Stimulated activated naive B cell treated with anti-CD40 and anti-IgM and Interleukin-4, amounts not matched to agents 10 μg/mL and 1 μg/mL and 100 μg/mL, for 72 hours (primary cell): ENCODE measurements around the gene GALK2.
A peak's percentile ranks its signal among the peaks of the same experiment; 100 is the strongest.
"Not testable (repeated sequence)": the region's sequence is repeated elsewhere in the genome, so short reads cannot be mapped to it uniquely, and the experiment has no call there.

ENCODE experiments used
- ATAC-seq, 2 donors: fragments of 150-1000 bp; cut with Tn5 transposase; replicated peaks; 2 replicates each; pipeline ENCODE4 v1.10.0; 2021; ENCODE audit warnings: moderate library complexity in 1 of 2
- DNase-seq: peaks from one replicate; pipeline ENCODE4 v3.0.0; 2021
- H3K27ac Mint-ChIP-seq: one replicate; pipeline ENCODE4 v1.8.0; 2022; ENCODE audit warnings: mild to moderate bottlenecking, mixed read lengths
- H3K27me3 Mint-ChIP-seq, 2 donors: one replicate each; pipeline ENCODE4 v1.8.0; 2022; ENCODE audit warnings: mixed read lengths in 2 of 2
- H3K36me3 Mint-ChIP-seq, 2 donors: one replicate each; pipeline ENCODE4 v1.8.0; 2022; ENCODE audit warnings: mixed read lengths in 2 of 2, mild to moderate bottlenecking in 1 of 2
- H3K4me1 Mint-ChIP-seq, 2 donors: one replicate each; pipeline ENCODE4 v1.8.0; 2022; ENCODE audit warnings: mixed read lengths in 2 of 2, mild to moderate bottlenecking in 1 of 2
- H3K4me3 Mint-ChIP-seq, 2 donors: one replicate each; pipeline ENCODE4 v1.8.0; 2022; ENCODE audit warnings: mild to moderate bottlenecking in 2 of 2, mixed read lengths in 2 of 2, moderate library complexity in 1 of 2
- H3K9me3 Mint-ChIP-seq, 2 donors: one replicate each; pipeline ENCODE4 v1.8.0; 2022; ENCODE audit warnings: mixed read lengths in 2 of 2, mild to moderate bottlenecking in 1 of 2

The GALK2 gene

DNA sequence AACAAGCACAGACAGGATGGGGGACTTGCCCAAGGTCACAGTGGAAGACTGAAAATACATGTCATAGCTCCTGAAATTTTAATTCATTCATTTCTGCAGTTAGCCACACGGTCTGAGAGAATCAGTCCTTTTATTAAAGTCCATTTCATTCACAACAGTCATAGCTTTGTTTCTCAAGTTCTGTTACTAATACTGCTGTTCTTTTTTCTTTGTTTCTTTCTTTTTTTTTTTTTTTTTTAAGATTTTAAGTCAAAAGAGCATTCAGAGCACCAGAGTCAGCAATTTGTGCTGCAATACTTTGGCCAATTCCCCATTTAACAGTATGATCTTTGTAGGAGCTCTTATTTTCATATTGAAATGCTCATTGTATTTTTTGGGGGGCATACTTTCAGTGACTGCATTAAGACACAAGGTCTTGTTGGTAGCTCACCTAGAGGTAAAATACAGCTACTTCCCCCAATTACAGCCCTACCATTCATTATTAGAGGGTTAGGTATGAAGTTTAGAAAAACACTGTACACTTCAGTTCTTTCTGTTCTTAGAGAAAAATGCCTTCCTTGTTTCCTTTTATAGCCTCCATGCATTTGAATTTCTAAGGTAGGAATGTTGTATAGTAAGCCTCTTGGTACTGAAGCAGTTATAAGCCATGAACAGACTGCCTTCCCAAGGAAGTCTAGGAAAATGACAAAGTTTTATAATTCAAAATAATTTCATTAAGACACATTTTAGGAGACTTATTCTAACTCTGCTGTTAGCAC lies 9.6 kb downstream of the GALK2 start:
- no peaks in the 10 kb centered on the region for H3K27me3 Mint-ChIP-seq
- H3K4me1 Mint-ChIP-seq = peaks cover 10 to 15% of the 10 kb centered on the region in 2 donors
- no peak overlapping the region for H3K4me3 Mint-ChIP-seq
- peaks cover 12 to 17% of the 10 kb centered on the region in 2 donors for H3K36me3 Mint-ChIP-seq
- no peak for DNase-seq
- H3K27ac Mint-ChIP-seq = no peak overlapping the region
- no peak for ATAC-seq
- peaks cover 3 to 7% of the 10 kb centered on the region in 2 donors for H3K9me3 Mint-ChIP-seq

DNA sequence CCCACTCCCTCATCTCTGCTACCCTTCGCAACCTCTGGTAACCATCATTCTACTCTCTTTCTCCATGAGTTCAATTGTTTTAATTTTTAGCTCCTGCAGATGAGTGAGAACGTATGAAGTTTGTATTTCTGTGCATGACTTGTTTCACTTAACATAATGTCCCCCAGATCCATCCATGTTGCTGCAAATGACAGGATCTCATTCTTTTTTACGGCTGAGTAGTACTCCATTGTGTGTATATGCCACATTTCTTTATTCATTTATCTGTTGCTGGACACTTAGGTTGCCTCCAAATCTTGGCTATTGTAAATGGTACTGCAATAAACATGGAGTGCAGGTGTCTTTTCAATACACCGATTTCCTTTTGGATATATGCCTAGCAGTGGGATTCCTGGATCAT lies 12.1 kb downstream of the GALK2 start:
- H3K4me3 Mint-ChIP-seq = no peak overlapping the region
- no peak for DNase-seq
- peaks cover 0 to 14% of the 10 kb centered on the region in 2 donors for H3K9me3 Mint-ChIP-seq
- ATAC-seq = no peak
- H3K27ac Mint-ChIP-seq = no peak overlapping the region
- no peaks in the 10 kb centered on the region for H3K27me3 Mint-ChIP-seq
- H3K4me1 Mint-ChIP-seq = peaks cover 9 to 13% of the 10 kb centered on the region in 2 donors
- peaks cover 22 to 33% of the 10 kb centered on the region in 2 donors for H3K36me3 Mint-ChIP-seq

DNA sequence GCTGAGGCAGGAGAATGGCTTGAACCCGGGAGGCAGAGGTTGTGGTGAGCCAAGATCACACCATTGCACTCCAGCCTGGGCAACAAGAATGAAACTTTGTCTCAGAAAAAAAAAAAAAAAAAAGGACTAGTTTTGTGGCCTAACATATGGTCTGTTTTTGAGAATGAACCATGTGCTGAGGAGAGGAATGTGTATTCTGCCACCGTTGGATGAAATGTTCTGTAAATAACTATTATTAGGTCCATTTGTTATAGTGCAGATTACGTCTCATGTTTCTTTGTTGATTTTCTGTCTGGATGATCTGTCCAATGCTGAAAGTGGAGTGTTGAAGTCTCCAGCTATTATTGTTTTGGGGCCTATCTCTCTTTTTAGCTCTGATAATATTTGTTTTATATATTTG lies 13.7 kb downstream of the GALK2 start:
- DNase-seq, H3K27me3 Mint-ChIP-seq, ATAC-seq, H3K4me3 Mint-ChIP-seq, H3K27ac Mint-ChIP-seq: not testable (repeated sequence)
- Mint-ChIP-seq H3K36me3 (peaks cover 18 to 35% of the 10 kb centered on the region in 2 donors), H3K4me1 (peaks cover 11 to 20% of the 10 kb centered on the region in 2 donors), H3K9me3 (peaks cover 0 to 14% of the 10 kb centered on the region in 2 donors)

DNA sequence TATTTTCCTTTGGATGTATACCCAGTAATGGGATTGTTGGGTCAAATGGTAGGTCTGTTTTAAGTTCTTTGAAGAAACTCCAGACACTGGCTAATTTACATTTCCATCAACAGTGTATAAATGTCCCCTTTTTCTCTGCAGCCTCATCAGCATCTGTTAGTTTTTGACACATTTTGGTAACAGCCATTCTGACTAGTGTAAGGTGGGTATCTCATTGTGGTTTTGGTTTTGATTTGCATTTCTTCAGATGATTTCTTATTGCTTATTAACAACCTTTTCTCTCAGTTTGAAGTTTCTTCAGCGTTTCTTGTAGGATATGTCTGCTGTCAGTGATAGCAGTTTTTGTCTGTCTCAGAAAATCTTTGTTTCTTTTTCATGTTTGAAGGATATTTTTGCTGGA lies 15.4 kb downstream of the GALK2 start:
- peaks cover 20 to 39% of the 10 kb centered on the region in 2 donors for H3K36me3 Mint-ChIP-seq
- peaks cover 0 to 14% of the 10 kb centered on the region in 2 donors for H3K9me3 Mint-ChIP-seq
- H3K27me3 Mint-ChIP-seq = no peaks in the 10 kb centered on the region
- H3K4me3 Mint-ChIP-seq = no peak overlapping the region
- ATAC-seq (no peak), DNase-seq (no peak)
- H3K27ac Mint-ChIP-seq = no peak overlapping the region
- peaks cover 13 to 21% of the 10 kb centered on the region in 2 donors for H3K4me1 Mint-ChIP-seq

DNA sequence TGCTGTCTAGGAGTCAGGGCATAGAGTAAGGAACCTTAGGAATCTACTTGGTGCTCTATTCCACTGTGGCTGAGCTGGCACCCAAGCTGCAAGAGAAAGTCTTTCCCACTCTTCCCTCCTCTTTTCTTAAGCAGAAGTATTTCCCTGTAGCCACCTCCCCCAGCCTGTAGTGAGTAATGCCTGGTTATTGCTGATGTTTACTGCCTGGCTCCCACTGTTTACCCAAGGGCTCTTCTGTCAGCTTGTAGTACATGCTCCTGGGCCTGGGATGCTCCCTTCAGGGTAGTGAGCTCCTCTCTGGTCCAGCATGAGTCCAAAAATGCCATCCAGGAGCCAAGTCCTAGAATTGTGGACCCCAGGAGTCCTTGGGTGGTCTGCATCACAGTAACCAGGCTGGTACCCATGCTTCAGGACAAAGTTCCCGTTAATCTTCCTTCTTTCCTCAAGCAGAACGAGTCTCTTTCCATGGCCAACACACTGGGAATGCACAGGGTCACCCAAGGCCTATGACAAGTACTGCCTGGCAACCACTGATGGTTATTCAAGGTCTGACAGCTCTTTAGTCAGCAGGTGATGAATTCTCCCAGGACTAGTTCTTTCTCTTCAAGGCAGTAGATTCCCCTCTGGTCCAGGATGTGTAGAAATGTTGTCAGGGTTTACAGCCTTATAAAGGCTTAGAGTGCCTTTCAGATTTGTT lies 17.6 kb downstream of the GALK2 start:
- H3K27me3 Mint-ChIP-seq = no peaks in the 10 kb centered on the region
- H3K36me3 Mint-ChIP-seq = peaks cover 19 to 34% of the 10 kb centered on the region in 2 donors
- H3K4me3 Mint-ChIP-seq = no peak overlapping the region
- DNase-seq = no peak
- H3K9me3 Mint-ChIP-seq = peaks cover 0 to 11% of the 10 kb centered on the region in 2 donors
- H3K4me1 Mint-ChIP-seq = peaks cover 15 to 31% of the 10 kb centered on the region in 2 donors
- no peak overlapping the region for H3K27ac Mint-ChIP-seq
- no peak for ATAC-seq

DNA sequence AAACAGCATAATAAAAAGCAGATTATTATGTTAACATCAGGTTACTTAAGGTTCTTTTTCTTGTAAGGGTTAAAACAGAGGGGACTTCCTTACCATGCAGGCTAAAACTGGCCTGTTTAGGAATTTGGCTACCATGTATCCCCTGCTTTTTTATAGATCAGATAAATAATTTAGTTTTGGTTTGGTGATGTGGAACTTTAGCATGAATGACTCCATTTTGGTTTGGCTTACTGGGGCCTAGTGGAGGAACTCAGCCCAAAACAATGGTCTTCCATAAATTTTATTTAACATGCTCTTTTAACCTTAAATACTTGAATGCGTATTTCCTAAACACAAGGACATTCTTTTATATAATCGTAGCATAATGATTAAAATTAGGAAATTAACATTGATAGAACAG lies 18.9 kb downstream of the GALK2 start:
- Mint-ChIP-seq H3K4me1 (peaks cover 15 to 31% of the 10 kb centered on the region in 2 donors), H3K9me3 (peaks cover 0 to 11% of the 10 kb centered on the region in 2 donors), H3K27ac (no peak overlapping the region), H3K36me3 (peaks cover 19 to 34% of the 10 kb centered on the region in 2 donors), H3K27me3 (no peaks in the 10 kb centered on the region), H3K4me3 (no peak overlapping the region)
- no peak for ATAC-seq
- DNase-seq = no peak

DNA sequence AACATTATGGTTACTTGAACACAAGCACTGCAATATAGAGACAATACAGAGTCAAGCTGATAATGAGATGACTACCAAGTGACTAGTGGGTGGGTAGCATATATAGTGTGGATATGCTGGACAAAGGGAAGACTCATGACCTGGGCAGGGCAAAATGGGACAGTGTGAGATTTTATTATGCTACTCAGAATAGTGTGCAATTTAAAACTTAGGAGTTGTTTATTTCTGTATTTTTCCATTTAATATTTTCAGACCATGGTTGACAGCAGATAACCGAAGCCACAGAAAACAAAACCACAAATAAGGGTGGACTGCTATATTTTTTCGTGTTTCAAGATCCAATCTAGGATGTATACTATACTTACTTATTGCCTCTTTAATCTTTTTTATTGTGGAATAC lies 19.6 kb downstream of the GALK2 start:
- peaks cover 0 to 9% of the 10 kb centered on the region in 2 donors for H3K9me3 Mint-ChIP-seq

DNA sequence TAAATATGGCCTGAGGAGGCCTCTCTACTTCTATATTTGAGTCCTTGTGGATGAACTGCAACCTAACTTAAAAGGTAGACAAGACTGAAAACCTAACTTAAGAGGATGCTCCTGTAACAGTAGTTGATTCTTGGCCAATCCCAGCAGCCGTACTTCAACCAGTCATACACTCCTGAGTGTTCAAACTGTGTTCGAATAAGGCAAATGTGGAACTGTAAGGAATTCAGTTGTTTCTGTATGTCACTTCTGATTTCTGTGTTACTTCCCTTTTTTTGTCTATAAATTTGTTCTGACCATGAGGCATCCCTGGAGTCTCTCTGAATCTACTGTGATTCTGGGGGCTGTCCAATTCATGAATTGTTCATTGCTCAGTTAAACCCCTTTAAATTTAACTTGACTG lies 20.5 kb downstream of the GALK2 start:
- peak; percentile 84 for ATAC-seq
- Mint-ChIP-seq H3K4me3 (no peak overlapping the region), H3K27ac (no peak overlapping the region), H3K27me3 (no peaks in the 10 kb centered on the region), H3K36me3 (peaks cover 8 to 21% of the 10 kb centered on the region in 2 donors), H3K4me1 (peaks cover 11 to 25% of the 10 kb centered on the region in 2 donors), H3K9me3 (peaks cover 0 to 3% of the 10 kb centered on the region in 2 donors)
- DNase-seq = no peak

More for the DNA sequence above, 19.6 kb downstream of the GALK2 start:
- ATAC-seq (no peak), DNase-seq (no peak)
- Mint-ChIP-seq H3K36me3 (peaks cover 15 to 29% of the 10 kb centered on the region in 2 donors), H3K27me3 (no peaks in the 10 kb centered on the region), H3K4me3 (no peak overlapping the region), H3K4me1 (peaks cover 15 to 31% of the 10 kb centered on the region in 2 donors), H3K27ac (no peak overlapping the region)

DNA sequence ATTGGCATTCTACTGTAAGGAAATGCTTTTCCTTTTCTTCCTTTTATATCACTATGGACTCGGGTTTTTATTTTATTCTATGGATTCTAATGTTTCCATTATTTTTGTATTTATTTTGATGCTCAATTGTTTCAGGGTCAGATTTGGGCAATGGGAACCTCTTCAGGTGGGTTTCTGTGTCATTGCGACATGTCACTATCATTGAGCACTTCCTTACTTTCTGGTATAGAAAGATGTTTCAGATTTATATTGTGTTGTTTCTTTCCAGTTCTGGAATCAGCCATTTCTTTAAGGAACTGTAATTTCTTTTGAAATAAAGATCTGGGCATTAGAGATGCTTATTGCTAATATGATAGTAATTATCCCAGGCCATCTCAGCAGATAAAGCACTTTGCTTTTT lies 21.8 kb downstream of the GALK2 start:
- no peak overlapping the region for H3K27ac Mint-ChIP-seq
- H3K27me3 Mint-ChIP-seq = no peaks in the 10 kb centered on the region
- no peaks in the 10 kb centered on the region for H3K9me3 Mint-ChIP-seq
- no peak for DNase-seq
- no peak overlapping the region for H3K4me3 Mint-ChIP-seq
- peaks cover 8 to 29% of the 10 kb centered on the region in 2 donors for H3K4me1 Mint-ChIP-seq
- no peak for ATAC-seq
- H3K36me3 Mint-ChIP-seq = peaks cover 2 to 12% of the 10 kb centered on the region in 2 donors

DNA sequence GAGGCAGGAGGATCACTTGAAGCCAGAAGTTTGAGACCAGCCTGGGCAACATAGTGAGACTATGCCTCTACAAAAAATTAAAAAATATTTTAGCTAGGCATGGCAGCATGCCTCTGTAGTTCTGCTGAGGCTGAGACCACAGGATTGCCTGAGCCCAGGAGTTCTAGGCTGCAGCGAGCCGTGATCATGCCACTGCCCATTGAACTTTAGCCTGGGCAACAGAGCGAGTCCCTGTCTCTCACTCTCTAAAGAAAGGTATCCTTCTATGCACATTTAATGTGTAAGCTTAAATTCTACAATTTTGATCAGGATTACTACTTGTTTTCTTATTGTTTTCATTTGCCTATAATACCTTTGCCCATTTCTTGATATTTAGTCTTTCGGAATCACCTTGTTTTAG lies 26.8 kb downstream of the GALK2 start:
- H3K36me3 Mint-ChIP-seq = peaks cover 3 to 8% of the 10 kb centered on the region in 2 donors
- no peak overlapping the region for H3K4me3 Mint-ChIP-seq
- no peak overlapping the region for H3K27ac Mint-ChIP-seq
- DNase-seq (no peak), ATAC-seq (no peak)
- H3K4me1 Mint-ChIP-seq = peaks cover 3 to 19% of the 10 kb centered on the region in 2 donors
- no peaks in the 10 kb centered on the region for H3K27me3 Mint-ChIP-seq
- H3K9me3 Mint-ChIP-seq = no peaks in the 10 kb centered on the region

DNA sequence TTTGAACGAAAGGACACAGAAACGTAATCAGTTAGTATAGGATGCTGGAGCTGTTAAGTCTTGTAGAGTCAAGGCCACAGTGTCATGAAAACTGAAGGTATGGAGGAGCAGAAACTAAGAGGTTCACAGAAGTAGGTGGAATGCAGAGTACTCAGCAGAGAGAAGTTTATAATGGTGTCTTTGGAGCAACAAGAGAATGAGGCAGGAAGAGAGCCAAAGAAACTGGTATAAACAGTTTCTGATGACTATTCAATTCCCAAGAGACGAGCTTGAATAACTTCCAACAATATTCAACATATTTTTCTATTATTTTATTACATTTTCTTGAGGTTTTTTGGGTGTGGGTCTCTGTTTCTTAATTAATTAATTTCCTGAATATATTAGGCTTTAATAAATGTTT lies 29.6 kb downstream of the GALK2 start:
- Mint-ChIP-seq H3K27me3 (no peaks in the 10 kb centered on the region), H3K36me3 (peaks cover 21 to 31% of the 10 kb centered on the region in 2 donors), H3K27ac (no peak overlapping the region), H3K4me3 (no peak overlapping the region), H3K4me1 (peaks cover 3 to 19% of the 10 kb centered on the region in 2 donors), H3K9me3 (peaks cover under 1 to 4% of the 10 kb centered on the region in 2 donors)
- ATAC-seq (no peak), DNase-seq (no peak)

DNA sequence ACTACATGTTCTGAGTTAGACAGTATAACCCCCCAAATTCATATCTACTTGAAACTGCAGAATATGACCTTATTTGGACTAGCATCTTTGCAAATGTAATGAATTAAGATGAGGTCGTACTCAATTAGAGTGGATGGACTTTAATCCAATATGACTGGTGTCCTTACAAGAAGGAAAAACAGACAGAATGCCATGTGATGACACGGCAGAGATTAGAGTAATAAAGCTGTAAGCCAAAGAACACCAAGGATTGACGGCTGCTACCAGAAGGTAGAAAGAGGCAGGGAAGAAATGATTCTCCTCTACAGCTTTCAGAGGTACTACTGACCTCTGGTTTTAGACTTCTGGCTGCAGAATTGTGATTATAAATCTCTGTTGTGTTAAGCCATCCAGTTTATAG lies 30.3 kb downstream of the GALK2 start:
- H3K27ac Mint-ChIP-seq = no peak overlapping the region
- H3K36me3 Mint-ChIP-seq = peaks cover 28 to 38% of the 10 kb centered on the region in 2 donors
- peaks cover 8 to 9% of the 10 kb centered on the region in 2 donors for H3K9me3 Mint-ChIP-seq
- no peak overlapping the region for H3K4me3 Mint-ChIP-seq
- DNase-seq (no peak), ATAC-seq (no peak)
- no peaks in the 10 kb centered on the region for H3K27me3 Mint-ChIP-seq
- H3K4me1 Mint-ChIP-seq = peaks cover 3 to 19% of the 10 kb centered on the region in 2 donors

DNA sequence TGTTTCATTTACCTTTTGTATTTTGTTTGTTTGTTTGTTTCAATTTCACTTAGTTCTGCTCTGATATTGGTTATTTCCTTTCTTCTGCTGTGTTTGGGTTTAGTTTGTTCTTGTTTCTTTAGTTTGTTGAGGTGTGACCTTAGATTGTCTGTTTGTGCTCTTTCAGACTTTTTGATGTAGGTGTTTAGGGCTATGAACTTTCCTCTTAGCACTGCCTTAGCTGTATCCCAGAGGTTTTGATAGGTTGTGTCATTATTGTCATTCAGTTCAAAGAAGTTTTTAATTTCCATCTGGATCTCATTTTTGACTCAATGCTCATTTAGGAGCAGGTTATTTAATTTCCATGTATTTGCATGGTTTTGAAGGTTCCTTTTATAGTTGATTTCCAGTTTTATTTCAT lies 38.1 kb downstream of the GALK2 start:
- not testable (repeated sequence) for H3K27ac Mint-ChIP-seq, ATAC-seq, DNase-seq, H3K4me3 Mint-ChIP-seq, H3K4me1 Mint-ChIP-seq, H3K27me3 Mint-ChIP-seq
- Mint-ChIP-seq H3K36me3 (peaks cover 71 to 91% of the 10 kb centered on the region in 2 donors), H3K9me3 (peaks cover 45 to 53% of the 10 kb centered on the region in 2 donors)

DNA sequence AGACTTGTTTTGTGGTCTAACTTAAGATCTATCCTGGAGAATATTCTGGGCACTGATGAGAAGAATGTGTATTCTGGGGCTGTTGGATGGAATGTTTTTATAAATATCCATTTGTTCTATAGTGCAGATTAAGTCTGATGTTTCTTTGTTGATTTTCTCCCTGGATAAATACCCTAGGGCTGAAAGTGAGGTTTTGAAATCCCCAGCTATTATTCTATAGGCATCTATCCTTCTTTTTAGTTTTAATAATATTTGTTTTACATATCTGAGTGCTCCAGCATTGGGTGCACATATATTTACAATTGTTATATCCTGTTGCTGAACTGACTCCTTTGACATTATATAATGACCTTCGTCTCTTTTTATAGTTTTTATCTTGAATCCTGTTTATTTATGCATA lies 42.9 kb downstream of the GALK2 start:
- Mint-ChIP-seq H3K9me3 (peaks cover 25 to 33% of the 10 kb centered on the region in 2 donors), H3K4me3 (no peak overlapping the region), H3K27me3 (no peaks in the 10 kb centered on the region), H3K27ac (no peak overlapping the region), H3K36me3 (peaks cover 39 to 64% of the 10 kb centered on the region in 2 donors), H3K4me1 (peaks cover 18 to 29% of the 10 kb centered on the region in 2 donors)
- no peak for ATAC-seq
- no peak for DNase-seq
